GM12878 (cell line): ENCODE data around the gene ANKRD13C. TPM values are rescaled to one million over a fixed set of nuclear protein-coding genes. Genes with fewer than 3 reads are reported as not detected.
A peak's percentile ranks its signal among the peaks of the same experiment; 100 is the strongest.

Source experiments
- ATF7 ChIP-seq: fragments of 450-650 bp; IDR thresholded peaks from 2 replicates; pipeline ENCODE4 v1.6.1; 2016; ENCODE audit warnings: low read depth, mild to moderate bottlenecking
- BHLHE40 ChIP-seq, 2 experiments: fragments of 450-650 bp in 1 of 2; IDR thresholded peaks; 2 replicates each; pipeline ENCODE4 v1.6.1; 2011 to 2017; ENCODE audit warnings: low read depth in 2 of 2, borderline replicate concordance in 1 of 2, improper control_type of control experiment in 1 of 2, low read length in 1 of 2, mild to moderate bottlenecking in 1 of 2
- CBFB ChIP-seq: IDR thresholded peaks from 2 replicates; pipeline ENCODE4 v1.6.1; 2016; ENCODE audit warnings: antibody characterized with exemption, low read depth
- CHD4 ChIP-seq: fragments of 200-600 bp; sonication (generic); IDR thresholded peaks from 2 replicates; pipeline ENCODE4 v1.6.1; 2016; ENCODE audit warnings: mild to moderate bottlenecking
- CREM ChIP-seq: IDR thresholded peaks from 2 replicates; pipeline ENCODE4 v1.6.1; 2014; ENCODE audit warnings: antibody characterized with exemption, low read depth
- ELK1 ChIP-seq: IDR thresholded peaks from 2 replicates; pipeline ENCODE4 v1.6.1; 2012; ENCODE audit warnings: low read depth, low read length, improper control_type of control experiment
- GABPA ChIP-seq: IDR thresholded peaks from 2 replicates; pipeline ENCODE4 v1.6.1; 2014; ENCODE audit warnings: antibody characterized with exemption, low read depth, mild to moderate bottlenecking, inconsistent platforms
- IKZF2 ChIP-seq, 2 experiments: fragments of 450-650 bp; IDR thresholded peaks; 2 replicates each; pipeline ENCODE4 v1.6.1; 2017; ENCODE audit warnings: mild to moderate bottlenecking in 2 of 2, moderate library complexity in 2 of 2
- IRF4 ChIP-seq: IDR thresholded peaks from 2 replicates; pipeline ENCODE4 v1.6.1; 2011; ENCODE audit warnings: low read depth, low read length
- KDM1A ChIP-seq: fragments of 200-600 bp; sonication (generic); IDR thresholded peaks from 2 replicates; pipeline ENCODE4 v1.6.1; 2016; ENCODE audit warnings: borderline replicate concordance
- MEF2A ChIP-seq: IDR thresholded peaks from 2 replicates; pipeline ENCODE4 v1.6.1; 2011; ENCODE audit warnings: low read depth, mild to moderate bottlenecking, low read length, moderate library complexity; ENCODE audit not compliant: insufficient read depth
- MYB ChIP-seq: fragments of 150-350 bp; IDR thresholded peaks from 2 replicates; pipeline ENCODE4 v1.6.1; 2014; ENCODE audit warnings: mild to moderate bottlenecking, low read depth, low read length, borderline replicate concordance
- NR2C2 ChIP-seq: IDR thresholded peaks from 2 replicates; pipeline ENCODE4 v1.6.1; 2011; ENCODE audit warnings: borderline replicate concordance, low read depth; ENCODE audit not compliant: control insufficient read depth, insufficient read length
- PBX3 ChIP-seq: IDR thresholded peaks from 2 replicates; pipeline ENCODE4 v1.6.1; 2011; ENCODE audit warnings: mild to moderate bottlenecking, low read depth, low read length, moderate library complexity; ENCODE audit not compliant: insufficient replicate concordance
- RAD51 ChIP-seq: fragments of 450-650 bp; IDR thresholded peaks from 2 replicates; pipeline ENCODE4 v1.6.1; 2016; ENCODE audit warnings: moderate library complexity, mild to moderate bottlenecking, inconsistent platforms
- RB1 ChIP-seq: fragments of 450-650 bp; formaldehyde crosslinking; IDR thresholded peaks from 2 replicates; pipeline ENCODE4 v1.6.1; 2017; ENCODE audit warnings: mild to moderate bottlenecking, borderline replicate concordance
- SREBF2 ChIP-seq: IDR thresholded peaks from 2 replicates; pipeline ENCODE4 v1.6.1; 2012; ENCODE audit warnings: mild to moderate bottlenecking, low read length
- SUPT20H ChIP-seq: IDR thresholded peaks from 2 replicates; pipeline ENCODE4 v1.6.1; 2011; ENCODE audit warnings: low read depth, mild to moderate bottlenecking, low read length, moderate library complexity, borderline replicate concordance; ENCODE audit not compliant: control insufficient read depth
- TCF3 ChIP-seq: IDR thresholded peaks from 2 replicates; pipeline ENCODE4 v1.6.1; 2012; ENCODE audit warnings: low read depth, mild to moderate bottlenecking, low read length, borderline replicate concordance; ENCODE audit not compliant: insufficient read depth
- WRNIP1 ChIP-seq: IDR thresholded peaks from 2 replicates; pipeline ENCODE4 v1.6.1; 2011; ENCODE audit warnings: low read depth, low read length, improper control_type of control experiment, borderline replicate concordance
- YBX1 ChIP-seq: fragments of 450-650 bp; IDR thresholded peaks from 2 replicates; pipeline ENCODE4 v1.6.1; 2016; ENCODE audit warnings: antibody characterized with exemption
- ZBTB40 ChIP-seq: fragments of 450-650 bp; IDR thresholded peaks from 2 replicates; pipeline ENCODE4 v1.6.1; 2016; ENCODE audit warnings: mild to moderate bottlenecking, moderate library complexity, borderline replicate concordance
- polyA plus RNA-seq, 11 experiments: library from polyadenylated mRNA; depleted of rRNA in 4 of 11; unstranded in 6 of 11; stranded (reverse) in 5 of 11; fragments of >200 nt; fragmentation: Nextera tagmentation in 4 of 11; fragmentation: Illumina TruSeq in 1 of 11; extraction: Ambion mirVana in 4 of 11; extraction: Trizol in 1 of 11; gene quantifications; 1 replicate in 1 of 11; 2 replicates in 10 of 11; pipeline versions ENCODE4 v1.2.1 to v1.2.3, GENCODE V29; 2011 to 2016; ENCODE audit warnings: inconsistent platforms in 2 of 11, missing spikeins in 2 of 11, low read depth in 1 of 11
- total RNA-seq, 4 experiments: library from RNA; depleted of rRNA in 3 of 4; stranded (reverse); fragments of >200 nt in 3 of 4; fragmentation: Illumina TruSeq in 1 of 4; extraction: Trizol in 1 of 4; gene quantifications; 2 replicates each; pipeline versions ENCODE4 v1.2.1 to v1.2.3, GENCODE V29; 2013 to 2021

ANKRD13C gene
- total and polyA plus RNA-seq, 10 of the 15 experiments (the other 5 are each of a cell fraction or from before 2014, with no cell fraction given) = 3.7 to 24.4 (median 14.1) TPM

DNA sequence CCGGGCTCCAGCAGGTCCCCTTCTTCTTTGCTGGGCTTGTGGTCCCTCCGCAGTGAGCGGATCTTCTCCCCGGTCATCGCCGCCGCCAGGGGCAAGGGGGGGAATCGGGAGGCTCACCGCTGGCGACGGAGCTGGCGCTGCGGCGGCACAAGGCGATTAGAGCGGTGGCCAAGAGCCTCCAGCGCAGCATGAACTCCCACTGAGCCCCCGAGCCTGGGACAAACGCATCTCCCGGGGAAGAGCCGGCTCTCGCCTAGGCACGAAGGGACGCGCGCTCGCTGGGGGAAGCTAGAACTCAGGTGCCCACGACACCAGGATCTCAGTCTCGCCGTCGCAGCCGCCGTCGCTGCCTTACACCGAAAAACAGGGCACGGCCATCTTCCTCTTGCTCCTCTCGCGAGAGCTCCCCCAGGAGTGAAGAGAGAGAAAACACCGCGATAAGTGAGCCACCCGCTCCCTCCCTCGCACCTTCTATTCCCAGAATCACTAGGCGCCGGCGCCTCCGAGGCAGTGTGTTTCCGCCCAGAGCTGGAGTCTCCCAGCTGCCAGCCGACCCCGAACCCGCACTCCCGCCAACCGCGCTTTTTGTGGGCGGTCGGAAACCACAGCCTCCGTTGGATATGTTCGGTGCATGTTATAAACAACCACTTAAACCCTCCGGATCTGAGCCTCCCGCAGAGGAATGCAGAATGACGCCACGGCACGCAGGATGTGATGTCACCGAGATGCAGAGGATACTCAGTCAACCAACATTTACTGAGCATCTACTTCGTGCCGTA lies at the start of gene ANKRD13C (continued):
- TF ChIP-seq PBX3 (no peak), KDM1A (no peak), RAD51 (no peak), GABPA (peak; percentile 83), YBX1 (no peak), SREBF2 (no peak), WRNIP1 (no peak), ELK1 (0 out of 2 replicates have a peak, but pooled peaks have one; percentile 33), TCF3 (peak; percentile 25; the same call in 1 of the 2 replicates), ATF7 (peak; percentile 93), ZBTB40 (peak; percentile 78; the same call in 1 of the 2 replicates), MYB (no peak), BHLHE40 (IDR thresholded peaks at IDR 0.05; ENCODE audit: borderline replicate concordance in 1 of 2, low read depth in 2 of 2, low read length in 1 of 2) (no peak), CREM (peak; percentile 98), MEF2A (no peak), CHD4 (no peak), NR2C2 (no peak), IRF4 (0 out of 2 replicates have a peak, but pooled peaks have one; percentile 7), RB1 (peak; percentile 79; the same call in 1 of the 2 replicates), IKZF2 (IDR thresholded peaks at IDR 0.05) (peak; percentile 86 to 90), SUPT20H (no peak), CBFB (peak; percentile 97)
